GM19099 (cell line): ENCODE measurements around the gene FRA10AC1.

ENCODE experiments used
- POLR2A ChIP-seq: IDR thresholded peaks from 3 replicates; pipeline ENCODE4 v1.6.1; 2011; ENCODE audit warnings: low read depth; ENCODE audit not compliant: insufficient read length; ENCODE audit errors: extremely low read depth

The FRA10AC1 gene

GRCh38 chr10:93671042-93671441, 31.4 kb downstream of the FRA10AC1 start:
- no peak for TF ChIP-seq POLR2A

- TF ChIP-seq POLR2A: no peak
These were observed 32.0 kb downstream of the FRA10AC1 start for GRCh38 chr10:93670372-93670771.

GRCh38 chr10:93667795-93668194, 34.6 kb downstream of the FRA10AC1 start:
- no peak for TF ChIP-seq POLR2A

- TF ChIP-seq POLR2A: no peak
These were observed 36.4 kb downstream of the FRA10AC1 start for GRCh38 chr10:93666030-93666429.

- TF ChIP-seq POLR2A: no peak
These were observed 44.6 kb downstream of the FRA10AC1 start for GRCh38 chr10:93657757-93658156.

GRCh38 chr10:93656155-93656554, 46.2 kb downstream of the FRA10AC1 start:
- TF ChIP-seq POLR2A: no peak

GRCh38 chr10:93654201-93654600, 48.2 kb downstream of the FRA10AC1 start:
- TF ChIP-seq POLR2A: no peak

GRCh38 chr10:93652857-93653256, 49.5 kb downstream of the FRA10AC1 start:
- no peak for TF ChIP-seq POLR2A

- TF ChIP-seq POLR2A: no peak
These were observed 62.6 kb downstream of the FRA10AC1 start for GRCh38 chr10:93639791-93640190.

- TF ChIP-seq POLR2A: no peak
These were observed 71.5 kb downstream of the FRA10AC1 start for GRCh38 chr10:93630625-93631557.

GRCh38 chr10:93629647-93630305, 72.6 kb downstream of the FRA10AC1 start:
- TF ChIP-seq POLR2A: no peak

- TF ChIP-seq POLR2A: no peak
These were observed 73.5 kb downstream of the FRA10AC1 start for GRCh38 chr10:93628858-93629257.

GRCh38 chr10:93622942-93623341, 79.5 kb downstream of the FRA10AC1 start:
- TF ChIP-seq POLR2A: no peak

- TF ChIP-seq POLR2A: no peak
These were observed 81.5 kb downstream of the FRA10AC1 start for GRCh38 chr10:93620925-93621324.
